ENCODE measurements around the gene FRRS1L.

DNA sequence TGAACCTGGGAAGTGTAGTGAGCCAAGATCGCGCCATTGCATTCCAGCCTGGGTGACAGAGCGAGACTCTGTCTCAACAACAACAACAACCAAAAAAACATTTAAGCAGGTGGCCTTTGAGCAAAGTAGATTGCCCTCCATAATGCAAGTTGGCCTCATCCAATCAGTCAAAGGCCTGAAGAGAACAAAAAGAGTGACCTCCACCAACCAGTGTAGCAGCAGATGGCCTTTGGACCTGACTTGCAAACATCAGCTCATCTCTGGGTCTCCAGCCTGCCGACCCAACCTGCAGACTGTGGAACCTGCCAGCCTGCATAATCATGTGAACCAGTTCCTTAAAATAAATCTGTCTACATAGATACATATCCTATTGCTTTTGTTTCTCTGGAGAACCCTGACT, 7.5 kb downstream of the FRRS1L start:
- no peak for TF ChIP-seq POLR2A (IDR thresholded peaks at IDR 0.05)
- TF ChIP-seq, protein P1, sequence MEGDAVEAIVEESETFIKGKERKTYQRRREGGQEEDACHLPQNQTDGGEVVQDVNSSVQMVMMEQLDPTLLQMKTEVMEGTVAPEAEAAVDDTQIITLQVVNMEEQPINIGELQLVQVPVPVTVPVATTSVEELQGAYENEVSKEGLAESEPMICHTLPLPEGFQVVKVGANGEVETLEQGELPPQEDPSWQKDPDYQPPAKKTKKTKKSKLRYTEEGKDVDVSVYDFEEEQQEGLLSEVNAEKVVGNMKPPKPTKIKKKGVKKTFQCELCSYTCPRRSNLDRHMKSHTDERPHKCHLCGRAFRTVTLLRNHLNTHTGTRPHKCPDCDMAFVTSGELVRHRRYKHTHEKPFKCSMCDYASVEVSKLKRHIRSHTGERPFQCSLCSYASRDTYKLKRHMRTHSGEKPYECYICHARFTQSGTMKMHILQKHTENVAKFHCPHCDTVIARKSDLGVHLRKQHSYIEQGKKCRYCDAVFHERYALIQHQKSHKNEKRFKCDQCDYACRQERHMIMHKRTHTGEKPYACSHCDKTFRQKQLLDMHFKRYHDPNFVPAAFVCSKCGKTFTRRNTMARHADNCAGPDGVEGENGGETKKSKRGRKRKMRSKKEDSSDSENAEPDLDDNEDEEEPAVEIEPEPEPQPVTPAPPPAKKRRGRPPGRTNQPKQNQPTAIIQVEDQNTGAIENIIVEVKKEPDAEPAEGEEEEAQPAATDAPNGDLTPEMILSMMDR (IDR thresholded peaks at IDR 0.05), result no peak

Measured in ovary (tissue), 3 donors.